Mammary epithelial cell (primary cell): ENCODE data around the gene ZNF341.

ENCODE experiments used
- CTCF ChIP-seq, 2 donors: IDR thresholded peaks in 1 of 2; conservative IDR thresholded peaks in 1 of 2; 2 replicates each; pipeline ENCODE4 v1.5.1; 2011 to 2012; ENCODE audit warnings: inconsistent platforms in 2 of 2, low read length in 2 of 2, mild to moderate bottlenecking in 2 of 2, control low read depth in 1 of 2, low read depth in 1 of 2; ENCODE audit not compliant: insufficient read depth in 1 of 2; ENCODE audit errors: extremely low read depth in 1 of 2
- EZH2 ChIP-seq: IDR thresholded peaks from 2 replicates; pipeline ENCODE4 v1.6.1; 2012; ENCODE audit warnings: low read length, inconsistent platforms, borderline replicate concordance

DNA sequence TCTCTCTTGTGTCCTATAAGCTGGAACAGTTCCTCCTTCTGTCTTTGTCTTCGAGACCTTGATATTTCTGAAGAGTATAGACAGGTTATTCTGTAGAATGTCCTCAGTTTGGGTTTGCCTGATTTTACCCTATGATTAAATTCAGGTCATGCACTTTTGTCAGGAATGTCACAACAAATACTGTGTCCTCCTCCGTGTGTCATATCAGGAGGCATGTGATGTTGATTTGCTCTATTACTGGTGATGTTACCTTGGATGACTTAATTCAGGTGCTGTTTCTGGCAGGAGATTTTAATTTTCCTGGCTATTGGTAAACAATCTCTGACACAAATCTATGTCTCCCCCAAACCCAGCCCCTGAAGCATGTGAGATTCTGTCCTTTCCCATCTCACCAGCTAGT is 46.0 kb downstream of the ZNF341 start:
- TF ChIP-seq CTCF (conservative IDR thresholded peaks at IDR 0.05 in 1 of 2, IDR thresholded peaks at IDR 0.05 in 1 of 2; ENCODE audit: extremely low read depth in 1 of 2, insufficient read depth in 1 of 2, low read depth in 1 of 2, low read length in 2 of 2) (no peak), EZH2 (no peak)
